GM18870 (cell line): Measurements from ENCODE around the gene ZNF490.
"Not testable (repeated sequence)": the region's sequence is repeated elsewhere in the genome, so short reads cannot be mapped to it uniquely, and the experiment has no call there.

Experiments used
- ATAC-seq: cut with Tn5 transposase; IDR thresholded peaks from one replicate; pipeline ENCODE4 v1.9.1; 2021; ENCODE audit warnings: moderate library complexity; ENCODE audit not compliant: unreplicated experiment

The ZNF490 gene

DNA sequence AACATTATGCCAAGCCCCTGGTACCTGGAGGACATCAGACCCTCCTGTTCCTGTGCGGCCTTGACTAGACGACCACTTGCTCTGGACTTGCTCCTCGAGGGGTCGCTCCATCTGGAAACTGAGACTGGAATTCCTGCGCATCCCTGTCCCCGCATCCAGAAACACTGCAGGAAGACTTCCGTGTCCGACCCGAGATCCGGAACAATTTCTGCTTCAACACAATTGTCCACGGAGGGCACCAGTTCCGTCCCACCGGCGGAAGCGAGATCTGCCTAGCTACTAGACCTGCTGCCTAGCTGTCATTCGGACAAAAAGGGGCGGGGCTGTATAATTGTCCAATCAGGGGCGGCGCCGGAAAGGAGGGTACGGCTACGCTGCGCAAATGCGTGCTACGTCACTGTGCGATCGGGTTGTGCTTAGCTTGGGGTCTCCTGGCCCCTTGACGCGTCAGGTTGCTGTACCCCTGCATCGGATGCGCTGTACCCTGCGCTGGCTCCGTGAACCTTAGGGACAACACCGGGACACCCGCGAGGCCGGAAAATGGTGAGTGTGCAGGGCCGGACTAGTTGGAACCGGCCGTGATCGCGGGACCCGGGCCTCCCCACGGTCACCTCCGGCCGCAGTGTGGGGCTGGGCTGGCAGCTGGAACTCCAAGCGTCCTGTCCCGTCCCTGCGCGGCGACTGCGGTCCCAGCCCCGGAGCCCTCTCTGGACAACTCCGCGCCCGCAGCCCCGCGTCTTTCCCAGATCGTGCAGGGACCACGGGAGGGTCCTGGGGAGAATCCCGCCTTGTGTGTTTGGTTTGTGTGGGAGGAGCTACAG is at the start of gene ZNF490, which contains the start of gene ZNF791:
TSS of gene ZNF490 (minus strand) at position 274 of the 821 bp plus-strand sequence. CDS start at position 141, 133 bp downstream.
TSS of gene ZNF791 (plus strand) at position 381 of the 821 bp plus-strand sequence. CDS start at position 541, 160 bp downstream.
- ATAC-seq: peak; percentile 67

DNA sequence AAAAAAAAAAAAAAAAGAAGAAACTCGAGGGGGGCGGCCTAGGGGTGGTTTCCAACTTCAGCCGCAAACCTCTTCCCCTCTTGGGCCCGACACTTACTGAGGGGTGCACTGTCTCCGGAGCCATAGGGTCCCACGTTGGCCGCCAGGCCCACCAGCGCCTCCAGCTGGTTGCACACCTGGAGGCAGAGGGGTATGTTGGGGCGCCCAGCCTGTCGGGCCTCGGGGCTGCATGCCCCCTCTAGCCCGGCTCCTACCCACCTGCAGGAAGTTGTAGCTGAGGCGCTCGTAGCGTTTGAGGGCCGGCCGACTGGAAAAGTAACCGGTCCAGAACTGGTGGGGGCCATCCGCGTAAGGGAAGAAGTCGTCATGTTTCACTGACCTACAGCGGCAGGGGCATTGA is 47.4 kb upstream of the ZNF490 start:
- no peak for ATAC-seq

DNA sequence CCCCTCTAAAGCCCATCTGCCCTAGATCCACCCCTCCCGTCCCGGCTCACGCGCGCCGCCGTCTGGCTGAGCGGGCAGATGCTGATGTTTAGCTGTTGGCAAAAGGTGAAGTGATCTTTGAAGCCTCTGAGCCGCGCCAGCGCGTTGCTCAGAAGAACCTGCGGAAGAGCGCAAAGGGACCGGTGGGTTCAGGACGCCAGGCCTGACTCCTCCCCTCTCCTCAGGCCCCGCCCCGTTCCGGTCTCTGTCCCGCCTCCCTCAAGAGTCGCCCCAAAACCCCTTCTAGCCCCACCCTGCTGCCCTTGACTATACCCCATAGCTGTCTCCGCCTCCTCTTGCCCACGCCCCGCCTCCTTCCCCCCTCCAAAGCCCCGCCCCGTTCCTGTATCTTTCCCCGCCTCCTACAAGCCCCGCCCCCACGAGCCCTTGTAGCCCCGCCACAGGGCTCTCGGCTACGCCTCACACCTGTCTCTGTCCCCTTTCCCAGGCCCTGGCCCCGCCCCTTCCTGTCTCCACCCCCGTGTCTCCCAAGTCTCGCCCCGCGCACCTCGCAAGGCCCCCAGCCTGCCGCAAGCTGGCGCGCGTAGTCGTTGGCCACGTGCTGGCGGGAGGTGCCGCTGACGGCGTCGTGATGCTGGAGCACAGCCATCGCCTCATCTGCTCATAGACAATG is 46.4 kb upstream of the ZNF490 start:
- ATAC-seq: no peak

DNA sequence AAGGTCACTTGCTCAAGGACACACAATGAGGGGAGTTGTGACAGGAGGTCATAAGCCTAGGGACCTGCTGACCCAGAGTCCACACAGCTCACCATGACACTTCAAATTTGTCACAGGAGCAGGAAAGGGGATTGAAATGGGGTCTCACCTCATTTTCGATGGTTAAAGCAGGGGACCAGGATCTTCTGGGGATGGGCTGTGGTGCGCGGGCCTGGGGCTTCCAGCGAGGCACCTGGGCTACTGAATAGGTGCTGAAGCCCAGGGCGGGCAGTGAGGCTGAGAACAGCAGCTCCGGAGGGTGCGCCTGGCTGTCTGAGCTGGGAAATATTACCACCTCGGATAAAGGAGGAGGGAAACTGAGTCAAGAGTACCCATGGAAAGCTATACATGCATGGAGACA is 44.9 kb upstream of the ZNF490 start:
- no peak for ATAC-seq

DNA sequence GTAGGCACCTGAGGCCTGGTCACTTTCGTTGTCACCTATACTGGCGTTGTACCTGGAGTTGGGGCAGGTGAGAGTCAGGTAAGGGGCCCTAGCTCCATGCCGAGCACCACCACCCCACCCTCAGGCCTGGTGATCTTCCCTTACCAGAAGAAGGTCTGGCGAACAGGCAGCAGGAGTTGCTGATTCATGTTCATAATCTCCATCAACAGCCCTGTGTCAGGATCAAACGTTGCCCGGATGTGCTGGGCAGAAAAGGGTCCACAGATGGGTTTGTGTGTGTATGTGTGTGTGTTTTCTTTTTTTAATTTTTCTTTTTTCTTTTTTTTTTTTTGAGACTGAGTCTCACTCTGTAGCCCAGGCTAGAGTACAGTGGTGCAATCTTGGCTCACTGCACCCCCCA is 41.6 kb upstream of the ZNF490 start:
- no peak for ATAC-seq

DNA sequence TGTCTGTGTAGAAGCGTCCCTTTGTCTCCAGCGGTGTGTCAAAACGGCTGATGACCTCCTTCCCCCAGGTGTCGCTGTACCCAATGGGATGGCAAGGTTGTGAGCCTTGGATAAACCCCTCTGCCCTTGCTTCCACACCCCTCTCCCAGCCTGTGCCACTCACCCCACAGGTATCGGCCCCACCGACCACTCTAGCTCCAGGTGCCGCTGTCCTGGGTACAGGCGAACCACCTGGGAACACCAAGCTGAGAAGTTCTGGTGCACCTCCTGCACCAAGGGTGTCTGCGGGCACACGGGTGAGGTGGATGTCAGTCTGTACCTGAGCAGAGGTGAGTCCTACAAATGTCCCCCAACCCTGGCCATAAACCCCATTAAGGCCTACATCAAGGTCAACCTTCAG is 39.3 kb upstream of the ZNF490 start:
- no peak for ATAC-seq

DNA sequence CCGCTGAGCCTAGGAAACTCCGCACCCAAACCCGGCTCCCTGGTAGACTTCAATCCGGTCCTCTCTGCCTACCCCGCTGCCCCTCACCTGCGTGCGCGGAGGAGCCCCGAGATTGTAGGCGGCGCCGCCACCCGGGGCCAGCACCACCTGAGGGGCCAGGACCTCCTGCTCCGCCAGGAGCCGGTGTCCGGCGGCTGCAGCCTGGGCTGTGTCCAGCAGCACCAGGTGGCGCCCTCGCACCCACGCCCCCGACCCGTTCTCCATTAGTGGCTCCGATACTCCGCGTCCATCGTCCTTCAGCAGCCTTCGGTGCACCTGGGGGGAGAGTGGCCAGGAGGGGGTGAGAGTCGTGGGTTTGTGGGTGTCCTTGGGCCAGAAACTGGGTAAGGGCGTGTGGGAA is 37.5 kb upstream of the ZNF490 start:
- ATAC-seq: no peak

DNA sequence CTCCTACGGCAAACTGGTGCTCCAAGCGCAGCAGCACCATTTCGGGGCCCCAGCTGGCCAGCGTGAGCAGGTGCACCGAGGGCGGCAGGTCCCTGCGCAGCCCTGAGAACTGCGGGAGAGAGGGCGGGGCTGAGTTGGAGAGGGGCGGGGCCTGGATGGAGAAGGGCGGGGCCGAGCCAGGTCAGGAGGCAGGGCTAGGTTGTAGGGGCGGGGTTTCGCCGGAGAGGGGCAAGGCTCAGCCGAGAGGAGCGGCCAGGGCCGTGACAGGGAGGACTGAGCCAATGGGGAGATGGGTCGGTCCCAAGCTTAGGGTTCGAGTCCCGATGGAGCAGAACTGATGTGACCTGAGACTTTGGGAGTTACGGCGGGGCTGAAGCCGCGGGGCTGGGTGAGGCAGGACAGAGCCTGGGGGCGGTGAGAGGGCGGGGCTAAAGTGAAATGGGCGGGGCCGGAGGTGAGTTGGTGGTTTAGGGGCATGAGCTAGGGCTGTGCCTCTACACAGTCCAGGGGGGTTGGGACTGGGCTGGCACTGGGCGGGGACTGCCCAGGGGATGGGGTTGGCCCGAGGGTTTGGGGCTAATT is 37.0 kb upstream of the ZNF490 start:
- ATAC-seq: no peak

DNA sequence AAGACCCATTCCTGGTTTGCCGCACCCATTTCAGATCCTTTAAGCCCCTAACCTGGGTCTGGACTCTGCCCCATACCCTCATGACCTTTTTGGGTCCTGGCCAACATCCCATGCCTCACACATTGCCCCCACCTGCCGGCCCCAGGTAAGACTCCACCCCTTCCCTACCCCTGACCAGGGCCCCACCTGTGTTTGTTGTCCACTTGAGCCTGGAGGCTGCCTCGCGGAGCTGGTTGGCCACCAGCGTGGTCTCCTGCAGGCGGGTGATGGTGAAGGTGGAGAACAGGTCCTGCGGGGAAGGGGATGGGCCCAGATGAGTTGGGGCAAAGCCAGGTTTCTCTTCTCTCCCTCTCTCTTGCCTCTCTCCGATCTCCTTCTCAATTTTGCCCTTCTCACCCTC is 36.4 kb upstream of the ZNF490 start:
- ATAC-seq: no peak

DNA sequence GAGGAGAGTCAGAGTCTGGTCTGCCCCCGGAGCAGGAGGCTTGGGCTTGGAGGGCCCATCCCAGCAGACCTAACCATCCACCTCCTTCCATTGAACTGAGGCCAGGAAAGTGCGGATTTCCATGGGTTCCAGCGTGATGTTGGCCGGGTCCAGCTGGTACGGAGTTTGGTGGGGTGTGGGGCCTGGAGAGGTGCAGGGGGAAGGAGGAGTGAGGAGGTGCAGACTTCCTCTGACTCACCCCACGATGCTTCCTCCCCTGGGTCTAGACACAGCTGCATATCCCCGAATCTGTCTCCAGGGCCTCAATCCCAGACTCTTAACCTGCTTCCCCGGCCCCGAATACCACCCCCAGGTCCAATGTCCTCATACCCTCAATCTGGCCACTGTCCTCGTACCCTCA is 35.9 kb upstream of the ZNF490 start:
- no peak for ATAC-seq

DNA sequence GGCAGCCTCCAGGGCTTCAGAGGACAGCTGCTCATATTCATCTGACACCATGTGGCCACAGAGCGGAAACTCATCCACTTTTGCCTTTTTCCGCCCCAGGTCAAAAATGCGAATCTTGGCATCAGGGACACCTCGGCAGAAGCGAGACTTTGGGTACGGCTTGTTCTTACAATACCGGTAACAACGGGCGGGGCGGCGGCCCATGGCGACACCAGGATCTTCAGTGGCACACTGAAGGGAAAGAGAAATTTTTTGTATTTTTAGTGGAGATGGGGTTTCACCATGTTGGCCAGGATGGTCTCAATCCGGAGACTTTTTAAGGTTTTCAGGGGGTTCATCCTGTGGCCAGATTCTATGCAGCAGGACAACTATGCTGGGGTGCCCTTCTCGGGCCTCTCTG is 33.1 kb upstream of the ZNF490 start:
- ATAC-seq: not testable (repeated sequence)

DNA sequence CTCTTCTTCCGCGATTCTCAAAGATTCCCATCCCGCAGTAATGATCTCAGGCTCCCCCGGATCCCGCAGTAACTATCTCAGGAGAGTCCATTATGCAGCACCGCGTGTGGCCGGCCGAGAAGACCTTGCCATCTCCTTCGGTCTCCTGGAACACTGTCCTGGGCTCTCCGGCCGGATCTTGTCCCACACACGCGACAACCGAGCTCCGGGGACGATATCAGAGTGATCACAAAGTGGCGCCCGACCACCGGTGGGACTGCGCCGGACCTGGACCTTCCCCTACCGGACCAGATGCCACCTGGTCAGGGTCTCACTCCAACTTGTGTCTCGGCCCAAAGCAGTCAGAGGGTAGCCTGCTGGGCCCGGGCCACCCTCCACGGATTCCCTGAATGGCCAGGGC is 31.9 kb upstream of the ZNF490 start:
- no peak for ATAC-seq

DNA sequence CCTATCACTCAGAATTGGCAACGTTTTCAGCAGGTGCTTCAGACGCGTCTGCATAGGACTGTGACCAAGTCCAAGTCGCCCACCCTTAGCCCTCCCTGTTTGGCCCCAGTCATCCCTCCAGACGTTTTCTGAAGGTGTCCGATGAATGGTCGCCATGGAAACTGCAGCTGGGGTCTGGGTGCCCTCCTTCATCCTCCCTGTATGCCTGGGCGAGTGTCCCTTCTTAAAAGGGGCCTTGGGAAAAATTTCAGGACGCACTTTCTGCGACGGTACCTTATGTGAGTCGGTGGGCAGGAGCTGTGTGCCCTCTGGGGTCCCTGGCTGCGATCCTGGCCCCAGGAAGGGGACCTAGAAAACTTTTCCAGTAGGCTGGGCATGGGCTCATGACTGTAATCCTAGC is 30.8 kb upstream of the ZNF490 start:
- no peak for ATAC-seq

DNA sequence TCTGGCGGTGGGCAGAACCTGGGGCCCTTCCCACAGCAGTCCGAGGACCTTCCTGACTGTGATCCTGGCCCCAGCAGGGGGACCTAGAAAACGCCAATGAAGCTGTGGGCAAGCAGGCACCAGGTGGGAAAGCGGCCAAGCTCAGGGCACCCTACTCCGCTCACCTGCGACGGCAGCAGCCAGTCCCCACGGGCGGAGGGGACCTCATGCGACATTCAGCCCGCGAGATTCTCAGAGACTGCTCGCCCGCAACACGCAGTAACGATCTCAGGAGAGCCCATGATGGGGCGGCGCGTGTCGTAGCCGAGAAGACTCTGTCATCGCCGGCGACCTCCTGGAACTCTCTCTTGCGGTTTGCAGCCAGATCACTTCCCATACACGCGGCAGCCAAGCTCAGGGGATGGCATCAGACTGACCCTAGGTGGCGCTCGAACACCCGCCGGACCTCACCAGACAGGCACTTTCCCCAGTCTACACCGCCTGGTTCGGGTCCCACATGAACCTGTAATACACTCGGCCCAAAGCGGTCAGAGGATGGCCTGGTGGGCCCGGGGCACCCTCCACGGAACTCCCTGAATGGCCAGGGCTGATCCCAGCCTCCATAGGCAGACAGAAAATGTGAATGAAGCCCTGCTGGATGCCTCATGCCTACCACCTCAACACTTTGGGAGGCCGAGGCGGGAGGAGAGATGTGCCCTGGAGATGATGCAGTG is 29.4 kb upstream of the ZNF490 start:
- ATAC-seq: no peak

DNA sequence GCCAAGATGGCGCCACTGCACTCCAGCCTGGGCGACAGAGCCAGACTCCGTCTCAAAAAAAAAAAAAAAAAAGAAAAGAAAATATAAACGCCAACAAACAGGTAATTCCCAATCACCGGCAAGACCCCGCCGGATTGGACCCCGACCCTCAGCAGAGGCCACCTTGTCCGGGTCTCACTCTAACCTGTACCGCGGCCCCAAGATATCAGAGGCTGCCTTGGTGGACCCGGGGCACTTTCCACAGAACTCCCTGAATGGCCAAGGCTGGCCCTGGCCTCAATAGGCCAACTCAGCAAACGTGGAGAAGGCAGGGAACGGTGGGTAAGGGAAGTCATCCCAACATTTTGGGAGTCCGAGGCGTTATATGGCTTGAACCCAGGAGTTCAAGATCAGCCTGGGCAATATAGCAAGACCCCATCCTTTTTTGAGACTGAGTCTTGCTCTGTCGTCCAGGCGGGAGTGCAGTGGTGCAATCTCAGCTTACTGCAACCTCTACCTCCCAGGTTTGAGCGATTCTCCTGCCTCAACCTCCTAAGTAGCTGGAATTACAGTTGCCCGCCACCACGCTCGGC is 28.1 kb upstream of the ZNF490 start:
- no peak for ATAC-seq

DNA sequence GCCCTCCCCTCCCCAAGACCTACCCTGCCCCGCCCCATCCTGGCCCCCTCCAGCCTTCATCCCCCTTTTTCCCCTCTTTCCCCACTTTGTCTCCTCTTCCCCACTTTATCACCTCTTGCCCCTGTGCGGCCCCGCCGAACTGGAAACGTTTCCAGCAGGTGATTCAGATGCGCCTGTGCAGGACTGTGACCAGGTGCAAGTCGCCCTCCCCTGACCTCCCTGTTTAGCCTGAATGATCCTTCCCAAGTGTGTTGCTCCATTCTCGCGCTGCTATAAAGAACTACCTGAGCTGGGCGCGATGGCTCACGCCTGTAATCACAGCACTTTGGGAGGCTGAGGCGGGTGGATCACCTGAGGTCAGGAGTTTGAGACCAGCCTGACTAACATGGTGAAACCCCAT is 26.0 kb upstream of the ZNF490 start:
- ATAC-seq: no peak

DNA sequence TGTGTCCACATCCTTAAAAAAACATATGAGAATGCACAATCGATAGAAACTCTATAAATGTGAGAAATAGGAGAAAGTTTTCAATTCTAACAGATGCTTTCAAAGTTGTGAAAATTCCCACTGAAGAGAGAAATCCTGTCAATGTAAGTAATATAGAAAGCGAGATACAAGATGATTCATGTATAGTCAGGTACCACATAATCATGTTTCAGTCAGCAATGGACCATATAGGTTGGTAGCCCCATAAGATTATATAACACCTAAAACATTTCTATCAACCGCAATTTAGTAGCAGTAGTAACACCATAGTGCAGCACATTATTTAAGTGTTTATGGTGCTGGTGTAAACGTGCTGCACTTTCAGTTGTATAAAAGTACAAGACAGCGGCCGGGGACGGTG is 18.6 kb upstream of the ZNF490 start:
- ATAC-seq: no peak

DNA sequence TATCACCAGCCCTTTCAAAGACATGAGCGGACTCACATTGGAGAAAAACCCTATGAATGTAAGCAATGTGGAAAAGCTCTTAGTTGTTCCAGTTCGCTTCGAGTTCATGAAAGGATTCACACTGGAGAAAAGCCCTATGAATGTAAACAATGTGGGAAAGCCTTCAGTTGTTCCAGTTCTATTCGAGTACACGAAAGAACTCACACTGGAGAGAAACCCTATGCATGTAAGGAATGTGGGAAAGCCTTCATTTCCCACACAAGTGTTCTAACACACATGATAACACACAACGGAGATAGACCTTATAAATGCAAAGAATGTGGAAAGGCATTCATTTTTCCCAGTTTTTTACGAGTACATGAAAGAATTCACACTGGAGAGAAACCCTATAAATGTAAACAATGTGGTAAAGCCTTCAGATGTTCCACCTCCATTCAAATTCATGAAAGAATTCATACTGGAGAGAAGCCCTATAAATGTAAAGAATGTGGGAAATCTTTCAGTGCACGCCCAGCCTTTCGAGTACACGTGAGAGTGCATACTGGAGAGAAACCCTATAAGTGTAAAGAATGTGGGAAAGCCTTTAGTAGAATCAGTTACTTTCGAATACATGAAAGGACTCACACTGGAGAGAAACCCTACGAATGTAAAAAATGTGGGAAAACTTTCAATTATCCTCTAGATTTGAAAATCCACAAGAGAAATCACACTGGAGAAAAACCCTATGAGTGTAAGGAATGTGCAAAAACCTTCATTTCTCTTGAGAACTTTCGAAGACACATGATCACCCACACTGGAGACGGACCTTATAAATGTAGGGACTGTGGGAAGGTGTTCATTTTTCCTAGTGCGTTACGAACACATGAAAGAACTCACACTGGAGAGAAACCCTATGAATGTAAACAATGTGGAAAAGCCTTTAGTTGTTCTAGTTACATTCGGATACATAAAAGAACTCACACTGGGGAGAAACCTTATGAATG is 17.7 kb upstream of the ZNF490 start:
- ATAC-seq: no peak

DNA sequence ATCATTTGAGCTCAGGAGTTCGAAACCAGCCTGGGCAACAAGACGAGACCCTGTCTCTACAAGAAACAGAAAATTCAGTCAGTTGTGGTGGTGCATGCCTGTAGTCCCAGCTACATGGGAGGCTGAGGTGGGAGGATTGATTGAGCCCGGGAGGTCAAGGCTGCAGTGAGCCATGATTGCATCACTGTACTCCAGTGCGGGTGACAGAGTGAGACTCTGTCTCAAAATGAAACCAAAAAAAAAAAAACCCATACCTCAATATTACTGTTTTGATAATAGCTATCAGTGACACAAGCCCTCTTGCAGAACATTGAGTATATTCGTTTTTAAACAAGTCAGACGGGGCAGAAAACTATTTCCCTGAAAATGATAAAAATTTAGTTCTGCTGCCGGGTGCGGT is 16.3 kb upstream of the ZNF490 start:
- ATAC-seq: no peak
